GM21723 (cell line): ENCODE data around the gene CEP85.
A peak's percentile ranks its signal among the peaks of the same experiment; 100 is the strongest.
"Not testable (repeated sequence)": the region's sequence is repeated elsewhere in the genome, so short reads cannot be mapped to it uniquely, and the experiment has no call there.

Source experiments
- ATAC-seq: cut with Tn5 transposase; IDR thresholded peaks from one replicate; pipeline ENCODE4 v1.9.1; 2021; ENCODE audit warnings: mild to moderate bottlenecking, moderate library complexity; ENCODE audit not compliant: unreplicated experiment

CEP85 gene

DNA sequence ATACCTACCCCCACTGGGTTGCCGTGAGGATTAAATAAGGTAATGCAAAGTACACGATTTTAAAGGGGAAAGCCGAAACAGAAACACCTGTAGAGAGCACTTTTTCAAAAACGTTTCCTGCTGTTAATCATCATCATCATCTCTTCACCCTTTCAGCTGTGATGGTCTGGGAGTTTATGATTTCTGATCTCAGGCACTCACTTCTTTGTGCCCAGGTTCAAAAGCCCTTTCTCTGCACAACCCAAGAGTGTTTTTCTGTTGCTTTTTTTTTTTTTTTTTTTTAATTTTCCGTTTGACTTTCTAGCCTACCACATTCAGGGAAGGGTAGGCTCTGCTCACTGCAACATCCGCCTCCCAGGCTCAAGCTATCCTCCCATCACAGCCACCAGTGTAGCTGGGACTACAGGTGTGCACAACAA is 73.4 kb downstream of the CEP85 start:
- no peak for ATAC-seq

DNA sequence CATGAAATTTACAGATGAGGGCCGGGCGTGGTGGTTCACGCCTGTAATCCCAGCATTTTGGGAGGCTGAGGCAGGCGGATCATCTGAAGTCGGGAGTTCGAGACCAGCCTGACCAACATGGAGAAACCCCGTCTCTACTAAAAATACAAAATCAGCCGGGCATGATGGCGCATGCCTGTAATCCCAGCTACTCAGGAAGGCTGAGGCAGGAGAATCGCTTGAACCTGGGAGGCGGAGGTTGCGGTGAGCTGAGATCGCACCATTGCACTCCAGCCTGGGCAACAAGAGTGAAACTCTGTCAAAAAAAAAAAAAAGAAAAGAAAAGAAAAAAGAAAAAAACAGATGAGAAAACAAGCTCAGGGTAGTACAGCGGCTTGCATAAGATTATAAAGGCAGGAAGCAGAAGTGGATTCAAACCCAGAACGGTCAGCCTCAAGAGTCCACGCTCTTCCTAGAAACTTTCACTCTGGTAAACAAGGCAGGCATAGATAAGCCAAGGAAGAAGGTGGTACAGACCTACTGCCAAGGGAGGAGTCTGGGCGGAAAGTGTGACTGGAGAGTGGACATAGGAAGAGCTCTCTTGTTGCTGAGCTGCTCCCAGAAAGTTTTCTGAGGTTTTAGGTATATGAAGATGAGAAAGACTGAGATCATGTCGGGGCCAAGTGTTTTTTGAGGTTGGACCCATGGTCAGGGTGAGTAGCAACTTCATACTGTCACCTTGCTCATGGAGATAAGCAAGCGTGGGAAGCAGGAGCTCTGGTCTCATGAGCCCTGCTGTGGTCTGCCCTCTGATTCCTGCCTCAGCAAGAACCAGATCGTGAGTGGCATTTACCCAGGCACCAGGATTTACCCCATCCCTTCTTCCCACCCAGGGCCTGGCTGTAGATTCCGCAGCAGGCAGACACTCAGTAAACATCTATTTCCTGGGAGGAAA is 74.2 kb downstream of the CEP85 start:
- not testable (repeated sequence) for ATAC-seq

- no peak for ATAC-seq
Measured at GRCh38 chr1:26314501-26314900, 80.5 kb downstream of the CEP85 start.

- no peak for ATAC-seq
Measured at GRCh38 chr1:26315874-26316850, 82.2 kb downstream of the CEP85 start.

DNA sequence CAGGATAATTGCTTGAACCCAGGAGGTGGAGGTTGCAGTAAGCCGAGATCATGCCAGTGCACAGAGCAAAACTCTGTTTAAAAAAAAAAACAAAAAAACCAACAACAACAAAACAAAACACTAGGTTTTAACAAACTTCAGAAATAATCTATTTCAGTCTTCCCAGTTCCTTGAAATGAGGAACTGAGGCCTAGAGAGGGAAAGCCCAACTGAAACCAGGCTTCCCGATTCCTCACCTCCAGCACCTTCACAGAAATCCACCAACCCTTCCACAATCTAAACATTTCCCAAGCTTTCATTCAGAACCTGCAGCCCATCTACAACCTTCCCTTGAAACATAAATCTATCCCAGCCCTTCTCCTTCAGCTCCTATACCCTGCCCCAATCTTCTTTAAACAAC is 83.1 kb downstream of the CEP85 start:
- no peak for ATAC-seq

DNA sequence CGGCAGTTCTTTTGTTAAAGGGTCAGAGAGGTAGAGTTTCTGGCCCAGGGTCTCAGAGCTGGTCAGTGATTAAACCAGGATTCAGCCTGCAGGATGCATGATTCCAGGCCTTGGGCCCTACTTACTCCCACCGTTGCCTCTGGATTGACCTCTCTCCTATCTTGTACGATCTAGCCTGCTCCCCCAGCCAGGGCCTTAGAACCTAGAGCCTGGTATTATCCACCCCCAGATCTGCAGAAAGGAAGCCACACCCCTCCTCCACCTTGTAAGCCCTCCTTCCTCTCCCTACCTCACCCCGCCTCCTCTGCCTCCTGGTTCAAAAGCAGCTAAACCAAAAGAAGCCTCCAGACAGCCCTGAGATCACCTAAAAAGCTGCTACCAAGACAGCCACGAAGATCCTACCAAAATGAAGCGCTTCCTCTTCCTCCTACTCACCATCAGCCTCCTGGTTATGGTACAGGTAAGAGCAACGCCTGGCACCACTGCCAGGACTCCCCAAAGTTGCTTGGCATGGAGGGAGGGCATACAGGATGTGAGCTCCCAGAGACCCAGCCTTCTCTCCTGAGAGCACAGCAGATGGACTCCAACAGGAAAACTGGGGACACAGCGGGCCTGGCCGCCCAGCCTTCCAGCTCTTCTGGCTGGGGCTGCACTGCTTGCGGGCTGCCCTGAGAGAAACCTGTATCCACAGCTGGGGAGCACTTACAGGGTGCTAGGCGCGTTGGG is 83.8 kb downstream of the CEP85 start, which contains the start of gene CD52:
Gene CD52, plus strand, starts transcription at position 347 of the 726 bp plus-strand sequence. Its CDS starts 60 bp downstream, at position 407.
- ATAC-seq = peak; percentile 49

DNA sequence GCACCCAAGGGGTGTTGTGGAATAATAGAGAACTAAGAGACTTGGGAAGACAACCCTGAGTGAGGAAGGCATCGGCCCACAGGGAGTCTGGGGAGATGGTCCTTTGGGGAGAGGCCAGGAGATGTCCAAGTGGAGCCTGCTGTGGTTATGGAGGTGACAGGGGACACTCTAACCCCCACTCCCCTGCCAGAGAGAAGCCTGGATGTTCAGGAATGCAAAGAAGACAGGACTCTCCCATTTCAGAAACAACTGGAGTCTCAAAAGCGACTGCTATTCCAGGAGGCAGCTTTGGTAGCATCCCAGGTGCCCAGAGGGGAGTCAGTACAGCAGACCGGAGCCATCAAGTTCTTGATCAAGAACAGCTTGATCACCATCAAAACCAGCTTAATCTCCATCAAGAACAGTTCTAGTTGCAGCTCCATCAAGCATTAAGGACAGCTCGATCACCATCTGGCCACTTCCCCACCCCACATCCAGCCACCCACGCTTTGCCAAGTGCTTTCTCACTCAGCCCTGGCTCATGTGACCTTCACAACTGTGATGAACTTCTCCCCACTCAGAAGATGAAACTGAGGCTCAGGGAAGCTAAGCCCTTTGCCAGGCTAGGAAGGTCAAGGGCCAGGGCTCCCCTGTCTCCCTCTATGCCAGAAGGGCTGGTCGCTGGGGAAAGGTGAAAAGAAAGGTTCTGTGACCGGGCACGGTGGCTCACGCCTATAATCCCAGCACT is 84.5 kb downstream of the CEP85 start:
- ATAC-seq = no peak

- no peak for ATAC-seq
Measured at GRCh38 chr1:26320896-26321295, 86.9 kb downstream of the CEP85 start.

DNA sequence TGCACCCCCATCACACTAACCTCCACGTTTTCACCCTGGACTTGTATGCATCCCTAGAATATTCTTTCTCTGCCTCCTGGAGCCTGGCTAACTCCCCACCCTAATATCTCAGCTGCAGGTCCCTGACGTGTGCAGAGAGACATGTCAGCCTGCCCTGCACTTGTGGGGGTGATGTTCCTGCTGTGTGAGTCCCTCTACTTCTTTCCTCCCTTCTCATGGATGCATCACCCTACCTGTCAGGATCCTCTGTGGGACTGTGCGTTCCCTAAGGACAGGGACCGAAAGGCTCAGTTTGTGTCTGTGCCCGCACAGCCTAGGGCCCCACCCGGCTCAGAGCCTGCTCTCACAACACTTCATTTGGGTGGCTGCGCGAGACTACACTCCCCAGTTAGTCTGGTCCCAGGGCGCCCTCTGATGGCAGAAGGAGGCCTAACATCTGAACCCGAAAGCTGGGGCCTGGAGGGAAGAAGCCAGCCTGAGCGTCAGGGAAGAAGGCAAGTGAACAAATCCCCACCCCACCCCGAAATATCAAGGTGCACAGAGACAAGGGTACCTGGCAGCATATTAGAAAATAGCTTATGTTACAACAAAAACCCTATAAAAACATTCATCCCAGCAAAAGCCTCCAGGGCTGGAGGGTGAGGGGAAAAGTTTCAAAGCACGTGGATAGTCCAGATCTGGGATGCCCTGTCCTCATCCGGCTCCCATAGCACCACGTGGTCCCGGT is 87.5 kb downstream of the CEP85 start:
- peak; percentile 39 for ATAC-seq

DNA sequence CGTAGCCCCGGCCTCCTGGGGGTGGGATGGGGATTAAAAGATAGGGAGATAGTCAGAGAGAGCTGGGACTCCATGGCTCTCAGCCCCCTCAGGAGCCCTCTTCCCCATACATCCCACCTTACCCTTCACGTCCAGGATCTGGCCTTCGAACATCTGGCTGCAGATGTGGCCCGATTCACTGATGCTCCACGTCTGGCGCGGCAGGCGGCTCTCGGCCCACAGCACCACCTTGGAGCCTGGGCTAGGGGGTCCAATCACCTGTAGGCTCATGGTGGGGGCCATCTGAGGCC is 88.0 kb downstream of the CEP85 start:
- no peak for ATAC-seq

GRCh38 chr1:26323382-26323781 is 89.4 kb downstream of the CEP85 start:
- ATAC-seq = no peak

DNA sequence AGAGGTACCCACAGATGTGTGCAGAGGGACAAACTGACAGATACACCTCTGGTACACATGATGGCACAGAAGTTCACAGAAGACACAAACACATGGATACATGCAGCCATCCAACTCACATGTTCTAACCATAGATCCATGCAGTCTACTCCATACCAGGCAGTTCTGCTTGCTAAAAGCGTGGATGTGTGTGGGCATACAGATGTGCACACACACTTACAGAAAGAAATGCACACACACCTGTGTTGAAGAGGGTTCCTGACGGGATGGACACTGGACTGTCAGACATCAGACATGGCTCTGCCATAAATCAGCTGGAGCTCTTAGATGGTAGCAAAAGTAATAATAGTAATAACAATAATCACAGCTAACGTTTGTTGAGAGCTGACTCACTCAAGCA is 90.5 kb downstream of the CEP85 start:
- ATAC-seq = no peak

DNA sequence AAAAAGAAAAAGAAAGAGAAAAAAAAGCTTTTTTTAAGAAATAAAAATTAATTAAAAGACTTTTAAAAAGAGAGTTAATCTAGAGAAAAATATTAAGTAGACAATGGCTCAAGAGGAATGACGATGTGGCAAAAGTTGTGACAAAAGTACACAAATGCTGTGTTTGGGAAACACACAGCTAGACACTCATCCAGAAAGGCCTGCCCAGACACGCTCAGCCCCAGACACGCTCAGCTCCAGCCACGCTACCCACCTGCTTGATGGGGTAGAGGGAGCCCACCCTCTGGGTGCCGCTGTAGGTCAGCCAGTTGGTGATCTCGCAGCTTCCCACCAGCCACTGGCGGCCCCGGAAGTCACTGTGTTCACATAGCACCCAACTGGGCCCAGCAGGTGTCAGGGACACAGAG is 94.0 kb downstream of the CEP85 start:
- ATAC-seq = no peak
